AG10803 (cell line): ENCODE data around the gene CDC42SE2.
A peak's percentile ranks its signal among the peaks of the same experiment; 100 is the strongest.

Experiments
- DNase-seq: peaks from one replicate; pipeline ENCODE4 v3.0.0; 2010; ENCODE audit warnings: low read depth
- H3K4me3 ChIP-seq: 2 replicates; pipeline ENCODE4 v1.5.1; 2011; ENCODE audit warnings: mild to moderate bottlenecking, low read length, control low read depth
- TF ChIP-seq, protein P1 (sequence below): conservative IDR thresholded peaks from 2 replicates; pipeline ENCODE4 v1.5.1; 2011; ENCODE audit warnings: mild to moderate bottlenecking, low read length, control low read depth, inconsistent platforms

CDC42SE2 gene

DNA sequence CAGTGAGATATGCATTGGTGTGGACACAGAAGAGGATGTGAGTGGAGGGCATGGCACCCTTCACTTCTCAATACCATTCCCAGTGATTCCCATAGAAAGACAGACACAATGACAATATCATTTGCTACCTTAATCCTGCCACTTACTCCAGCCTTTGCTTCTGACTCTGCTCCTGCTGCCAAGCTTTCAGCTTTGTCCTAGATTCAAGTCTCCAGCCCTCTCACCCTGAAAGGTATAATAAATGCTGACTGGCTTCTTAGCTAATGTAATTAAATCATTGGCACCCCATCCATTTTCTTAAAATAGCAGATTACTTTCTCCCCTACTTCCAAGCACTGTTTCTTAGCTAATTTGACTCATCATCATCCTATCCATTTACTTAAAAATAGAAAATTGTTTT is 41.1 kb upstream of the CDC42SE2 start:
- H3K4me3 ChIP-seq, result no peak overlapping the region
- DNase-seq, result no peak
- TF ChIP-seq, protein P1, sequence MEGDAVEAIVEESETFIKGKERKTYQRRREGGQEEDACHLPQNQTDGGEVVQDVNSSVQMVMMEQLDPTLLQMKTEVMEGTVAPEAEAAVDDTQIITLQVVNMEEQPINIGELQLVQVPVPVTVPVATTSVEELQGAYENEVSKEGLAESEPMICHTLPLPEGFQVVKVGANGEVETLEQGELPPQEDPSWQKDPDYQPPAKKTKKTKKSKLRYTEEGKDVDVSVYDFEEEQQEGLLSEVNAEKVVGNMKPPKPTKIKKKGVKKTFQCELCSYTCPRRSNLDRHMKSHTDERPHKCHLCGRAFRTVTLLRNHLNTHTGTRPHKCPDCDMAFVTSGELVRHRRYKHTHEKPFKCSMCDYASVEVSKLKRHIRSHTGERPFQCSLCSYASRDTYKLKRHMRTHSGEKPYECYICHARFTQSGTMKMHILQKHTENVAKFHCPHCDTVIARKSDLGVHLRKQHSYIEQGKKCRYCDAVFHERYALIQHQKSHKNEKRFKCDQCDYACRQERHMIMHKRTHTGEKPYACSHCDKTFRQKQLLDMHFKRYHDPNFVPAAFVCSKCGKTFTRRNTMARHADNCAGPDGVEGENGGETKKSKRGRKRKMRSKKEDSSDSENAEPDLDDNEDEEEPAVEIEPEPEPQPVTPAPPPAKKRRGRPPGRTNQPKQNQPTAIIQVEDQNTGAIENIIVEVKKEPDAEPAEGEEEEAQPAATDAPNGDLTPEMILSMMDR, result no peak

DNA sequence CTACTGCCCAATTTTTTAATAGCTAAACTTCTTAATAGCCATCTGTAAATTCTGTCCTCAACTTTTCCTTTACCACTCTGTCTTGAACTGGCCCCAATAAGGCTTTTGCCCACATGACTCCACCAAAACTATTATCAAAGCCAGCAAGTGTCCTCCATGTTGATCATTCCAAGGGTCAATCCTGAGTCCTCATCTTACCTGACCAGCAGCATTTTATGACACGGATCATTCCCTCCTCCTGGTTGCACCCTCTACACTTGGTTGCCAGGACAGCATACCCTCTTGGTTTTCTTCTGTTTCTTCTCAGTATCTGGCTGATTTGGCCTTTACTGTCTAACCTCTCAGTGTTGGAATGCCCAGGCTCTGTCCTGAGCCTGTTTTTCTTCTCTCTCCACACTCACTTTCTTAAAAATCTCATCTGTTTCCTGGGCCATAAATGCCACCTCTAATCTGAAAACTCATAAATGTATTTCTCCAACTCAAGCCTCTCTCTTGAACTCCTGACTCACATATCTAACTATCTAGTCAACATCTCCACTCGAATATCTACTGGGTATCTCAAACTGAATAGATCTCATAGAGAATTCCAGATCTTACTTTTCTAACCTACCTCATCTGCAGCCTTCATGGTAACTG is 40.0 kb upstream of the CDC42SE2 start:
- TF ChIP-seq, protein P1, result no peak
- DNase-seq, result no peak
- no peak overlapping the region for H3K4me3 ChIP-seq

DNA sequence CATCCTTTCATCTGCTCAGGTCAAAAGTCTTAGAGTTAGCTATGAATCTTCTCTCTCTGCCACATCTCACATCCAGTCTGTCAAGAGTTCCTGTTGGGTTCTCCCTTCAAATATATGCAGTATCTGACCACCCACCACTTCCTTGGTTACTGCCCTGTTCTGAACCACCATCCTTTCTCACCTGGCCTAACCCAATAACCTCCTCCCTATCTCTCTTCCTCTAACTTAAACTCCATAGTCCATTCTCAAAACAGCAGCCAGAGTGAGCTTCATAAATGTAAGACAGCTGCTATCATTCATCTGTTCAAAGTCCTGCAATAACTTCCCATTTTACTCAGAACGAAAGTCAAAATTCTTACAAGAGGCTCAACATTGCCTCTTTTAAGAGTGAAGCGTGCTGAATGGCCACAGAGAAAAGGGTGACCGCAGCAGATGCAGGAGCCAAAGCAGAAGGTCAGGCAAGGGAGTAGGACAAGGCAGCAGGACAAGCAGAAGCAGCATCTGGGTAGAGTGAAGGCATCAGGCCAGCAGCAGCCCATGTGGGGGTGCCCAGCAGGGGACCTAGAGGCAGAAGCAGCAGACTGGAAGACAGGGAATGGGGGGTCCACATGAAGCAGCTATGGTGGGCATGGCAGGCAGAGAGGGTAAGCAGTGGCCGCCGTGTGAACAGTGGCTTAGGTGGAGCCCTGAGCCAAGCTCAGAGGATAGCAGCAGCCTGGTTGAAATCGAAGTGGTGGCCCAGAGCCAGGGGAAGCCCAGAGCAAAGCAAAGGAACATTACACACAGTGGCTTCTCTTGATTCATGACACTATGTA is 39.3 kb upstream of the CDC42SE2 start:
- TF ChIP-seq, protein P1, result no peak
- H3K4me3 ChIP-seq, result no peak overlapping the region
- no peak for DNase-seq

DNA sequence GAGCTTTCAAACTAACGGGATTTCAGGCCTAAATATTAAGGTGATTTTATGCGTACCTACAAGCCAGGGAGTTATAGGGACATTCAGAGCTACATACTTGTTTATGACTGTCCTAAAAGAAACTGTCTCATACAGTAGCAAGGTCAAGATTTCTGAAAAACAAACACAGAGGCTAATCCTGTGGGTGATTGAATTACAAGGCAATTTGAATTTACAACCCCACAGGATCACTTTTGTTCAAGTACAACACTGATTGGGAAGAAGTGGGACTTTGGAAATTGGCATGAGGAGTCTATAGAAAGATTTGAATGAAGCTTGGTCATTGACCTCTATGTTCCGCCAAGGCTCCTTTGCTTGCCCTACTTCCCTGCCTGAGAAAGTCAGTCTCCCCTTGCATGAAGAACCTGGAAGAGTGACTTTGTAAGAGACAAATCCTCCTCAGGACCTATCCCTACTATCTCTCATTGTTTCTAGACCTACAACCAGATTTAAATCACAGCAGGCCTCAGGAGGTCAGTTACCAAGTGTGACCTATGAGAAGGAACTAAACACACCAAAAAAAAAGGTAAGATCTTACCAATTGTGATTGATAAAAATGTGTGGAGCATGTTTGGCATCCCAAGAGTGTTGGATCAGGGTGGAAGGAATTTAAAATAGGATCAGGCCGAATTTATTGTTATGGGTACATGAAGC is 38.4 kb upstream of the CDC42SE2 start:
- DNase-seq, result no peak
- TF ChIP-seq, protein P1, result no peak
- no peak overlapping the region for H3K4me3 ChIP-seq

DNA sequence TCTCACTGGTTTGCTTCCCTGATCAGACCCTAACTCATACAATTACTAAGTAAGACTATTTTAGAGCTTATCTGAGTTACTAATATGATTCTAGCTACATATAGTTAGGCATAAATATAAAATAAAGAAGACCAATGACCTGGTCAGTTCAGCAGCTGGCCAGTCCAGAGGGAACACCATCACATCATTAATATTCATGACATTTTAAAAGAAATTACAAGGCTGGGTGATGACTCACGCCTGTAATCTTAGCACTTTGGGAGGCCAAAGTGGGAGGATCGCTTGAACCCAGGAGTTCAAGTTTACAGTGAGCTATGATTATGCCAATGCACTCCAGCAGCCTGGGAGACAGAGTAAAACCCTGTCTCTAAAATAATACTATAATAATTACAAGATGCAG is 37.0 kb upstream of the CDC42SE2 start:
- H3K4me3 ChIP-seq, result no peak overlapping the region
- TF ChIP-seq, protein P1, result no peak
- no peak for DNase-seq

DNA sequence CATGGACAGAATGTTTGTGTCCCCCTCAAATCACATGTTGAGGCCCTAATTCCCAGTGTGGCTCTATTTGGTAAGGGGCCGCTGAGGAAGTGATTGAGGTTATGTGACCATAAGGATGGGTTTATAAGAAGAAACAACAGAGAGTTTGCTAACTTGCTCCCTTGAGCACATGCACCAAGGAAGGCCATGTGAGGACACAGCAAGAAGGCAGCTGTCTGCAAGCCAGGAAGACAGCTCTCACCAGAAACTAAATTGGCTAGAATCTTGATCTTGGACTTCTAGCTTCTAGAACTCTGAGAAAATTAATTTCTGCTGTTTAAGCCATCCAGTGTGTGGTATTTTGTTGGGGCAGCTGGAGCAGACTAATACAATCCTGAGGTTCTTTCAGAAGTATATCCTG is 35.2 kb upstream of the CDC42SE2 start:
- H3K4me3 ChIP-seq, result no peak overlapping the region
- DNase-seq, result peak; percentile 6
- TF ChIP-seq, protein P1, result no peak

DNA sequence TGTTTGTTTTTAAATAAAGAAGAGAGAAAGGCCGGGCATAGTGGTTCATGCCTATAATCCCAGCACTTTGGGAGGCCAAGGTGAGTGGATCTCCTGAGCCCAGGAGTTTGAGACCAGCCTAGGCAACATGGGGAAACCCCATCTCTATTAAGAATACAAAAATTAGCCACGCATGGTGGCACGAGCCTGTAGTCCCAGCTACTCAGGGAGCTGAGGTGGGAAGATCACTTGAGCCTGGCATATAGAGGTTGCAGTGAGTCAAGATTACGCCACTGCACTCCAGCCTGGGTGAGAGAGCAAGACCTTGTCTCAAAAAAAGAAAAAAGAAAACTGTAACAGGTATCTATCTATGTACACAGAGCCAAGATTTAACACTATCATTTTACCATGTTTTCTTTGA is 34.2 kb upstream of the CDC42SE2 start:
- no peak for DNase-seq
- no peak overlapping the region for H3K4me3 ChIP-seq
- TF ChIP-seq, protein P1, result no peak
